ENCODE data around the gene VWA5B2.

The VWA5B2 gene

GRCh38 chr3:184248454-184249411 lies 19.3 kb downstream of the VWA5B2 start, which contains the start of gene ALG3:
TSS of gene ALG3 (minus strand) at chr3:184248962. CDS start at chr3:184248940, 22 bp downstream.
- TF ChIP-seq CTCF (IDR thresholded peaks at IDR 0.05; ENCODE audit: low read depth, low read length): no peak
- no peak for TF ChIP-seq EZH2phosphoT487 (IDR thresholded peaks at IDR 0.05; ENCODE audit: low read depth)

GRCh38 chr3:184249412-184250166 lies 20.2 kb downstream of the VWA5B2 start, which contains the start of gene EEF1AKMT4:
TSS of gene EEF1AKMT4 (plus strand) at chr3:184249672. CDS start at chr3:184249695, 23 bp downstream.
- peak within 1 kb of the TSS; percentile 100 for H2AFZ ChIP-seq (ENCODE audit: low read depth, low read length)
- peak within 1 kb of the TSS; percentile 84 for H3K27ac ChIP-seq (ENCODE audit: low read length)
- H3K9me3 ChIP-seq (ENCODE audit: insufficient read depth, low read length): no peaks in the 10 kb centered on the region
- peaks cover 9% of the 10 kb centered on the region for H3K4me1 ChIP-seq (ENCODE audit: low read length)
- TF ChIP-seq CTCF (IDR thresholded peaks at IDR 0.05; ENCODE audit: low read depth, low read length) (peak; percentile 10; the same call in 1 of the 2 replicates), EZH2phosphoT487 (IDR thresholded peaks at IDR 0.05; ENCODE audit: low read depth) (no peak)
- H3K9ac ChIP-seq (ENCODE audit: low read length): peak within 1 kb of the TSS; percentile 97
- peak within 1 kb of the TSS; percentile 93 for H3K4me3 ChIP-seq (ENCODE audit: low read length)
- H4K20me1 ChIP-seq (ENCODE audit: insufficient read depth, low read length): no peaks in the 10 kb centered on the region
- peaks cover 8% of the 10 kb centered on the region for H3K36me3 ChIP-seq (replicated peaks; ENCODE audit: low read depth, low read length)
- peaks cover 65% of the 10 kb centered on the region for H3K79me2 ChIP-seq (ENCODE audit: low read length)
- H3K27me3 ChIP-seq (ENCODE audit: low read depth, low read length): no peaks in the 10 kb centered on the region
- peak within 1 kb of the TSS; percentile 92 for H3K4me2 ChIP-seq (ENCODE audit: low read length)

More at GRCh38 chr3:184248454-184249411, 19.3 kb downstream of the VWA5B2 start, which contains the start of gene ALG3:
- Histone ChIP-seq H3K4me1 (ENCODE audit: low read length) (peaks cover 9% of the 10 kb centered on the region), H2AFZ (ENCODE audit: low read depth, low read length) (peak within 1 kb of the TSS; percentile 100), H3K36me3 (replicated peaks; ENCODE audit: low read depth, low read length) (peaks cover 10% of the 10 kb centered on the region), H3K79me2 (ENCODE audit: low read length) (peaks cover 62% of the 10 kb centered on the region), H3K27ac (ENCODE audit: low read length) (peak within 1 kb of the TSS; percentile 84), H3K4me3 (ENCODE audit: low read length) (peak within 1 kb of the TSS; percentile 93), H3K27me3 (ENCODE audit: low read depth, low read length) (no peaks in the 10 kb centered on the region), H3K9ac (ENCODE audit: low read length) (peak within 1 kb of the TSS; percentile 97), H3K9me3 (ENCODE audit: insufficient read depth, low read length) (no peaks in the 10 kb centered on the region), H4K20me1 (ENCODE audit: insufficient read depth, low read length) (no peaks in the 10 kb centered on the region), H3K4me2 (ENCODE audit: low read length) (peak within 1 kb of the TSS; percentile 92)

- Histone ChIP-seq H3K9me3 (ENCODE audit: insufficient read depth, low read length) (no peaks in the 10 kb centered on the region), H3K79me2 (ENCODE audit: low read length) (peaks cover 65% of the 10 kb centered on the region), H2AFZ (ENCODE audit: low read depth, low read length) (peak overlapping the region; percentile 76), H3K4me2 (ENCODE audit: low read length) (peak overlapping the region; percentile 92), H3K4me3 (ENCODE audit: low read length) (peak overlapping the region; percentile 93), H3K36me3 (replicated peaks; ENCODE audit: low read depth, low read length) (peaks cover 1% of the 10 kb centered on the region), H3K9ac (ENCODE audit: low read length) (peak overlapping the region; percentile 91), H3K27me3 (ENCODE audit: low read depth, low read length) (no peaks in the 10 kb centered on the region), H3K4me1 (ENCODE audit: low read length) (peaks cover 9% of the 10 kb centered on the region), H4K20me1 (ENCODE audit: insufficient read depth, low read length) (no peaks in the 10 kb centered on the region), H3K27ac (ENCODE audit: low read length) (peak overlapping the region; percentile 55)
- TF ChIP-seq CTCF (IDR thresholded peaks at IDR 0.05; ENCODE audit: low read depth, low read length): peak; percentile 92
- TF ChIP-seq EZH2phosphoT487 (IDR thresholded peaks at IDR 0.05; ENCODE audit: low read depth): no peak
Observed at GRCh38 chr3:184250167-184250828, 20.9 kb downstream of the VWA5B2 start.
